CD4-positive, alpha-beta T cell treated with Interleukin-15 for 4 hours (primary cell): ENCODE results near the gene IL6.
"Not testable (repeated sequence)": the region's sequence is repeated elsewhere in the genome, so short reads cannot be mapped to it uniquely, and the experiment has no call there.

ENCODE experiments used
- DNase-seq: peaks from one replicate; pipeline ENCODE4 v3.0.0-alpha.2; 2020; ENCODE audit warnings: low spot score

IL6 gene

GRCh38 chr7:22703978-22704610 is 22.9 kb upstream of the IL6 start:
- not testable (repeated sequence) for DNase-seq

GRCh38 chr7:22704722-22705121 is 22.3 kb upstream of the IL6 start:
- DNase-seq, result not testable (repeated sequence)

- not testable (repeated sequence) for DNase-seq
Observed at GRCh38 chr7:22705874-22706273, 21.1 kb upstream of the IL6 start.

- DNase-seq, result not testable (repeated sequence)
Observed at GRCh38 chr7:22707026-22707691, 19.8 kb upstream of the IL6 start.

- DNase-seq, result not testable (repeated sequence)
Observed at GRCh38 chr7:22708214-22708613, 18.8 kb upstream of the IL6 start.

- not testable (repeated sequence) for DNase-seq
Observed at GRCh38 chr7:22708677-22709061, 18.3 kb upstream of the IL6 start.

GRCh38 chr7:22709062-22709829 is 17.8 kb upstream of the IL6 start:
- not testable (repeated sequence) for DNase-seq

GRCh38 chr7:22709857-22710256 is 17.1 kb upstream of the IL6 start:
- DNase-seq, result no peak

GRCh38 chr7:22712999-22713398 is 14.0 kb upstream of the IL6 start:
- no peak for DNase-seq

GRCh38 chr7:22713463-22713862 is 13.5 kb upstream of the IL6 start:
- DNase-seq, result no peak

GRCh38 chr7:22715969-22716368 is 11.0 kb upstream of the IL6 start:
- no peak for DNase-seq

GRCh38 chr7:22717760-22718159 is 9.2 kb upstream of the IL6 start:
- no peak for DNase-seq

- no peak for DNase-seq
Observed at GRCh38 chr7:22718200-22718711, 8.7 kb upstream of the IL6 start.

GRCh38 chr7:22718911-22719420 is 8.0 kb upstream of the IL6 start:
- DNase-seq, result no peak

- no peak for DNase-seq
Observed at GRCh38 chr7:22720791-22721786, 5.9 kb upstream of the IL6 start.

- no peak for DNase-seq
Observed at GRCh38 chr7:22722536-22723180, 4.3 kb upstream of the IL6 start.

- DNase-seq, result no peak
Observed at GRCh38 chr7:22723181-22723601, 3.8 kb upstream of the IL6 start.

GRCh38 chr7:22723637-22724036 is 3.4 kb upstream of the IL6 start:
- no peak for DNase-seq

GRCh38 chr7:22724861-22725260 is 2.1 kb upstream of the IL6 start:
- DNase-seq, result no peak

GRCh38 chr7:22725585-22725984 is 1.4 kb upstream of the IL6 start:
- no peak for DNase-seq

GRCh38 chr7:22726345-22726906 is 574 bp upstream of the IL6 start:
- DNase-seq, result peak; percentile 53
